ENCODE results near the gene NMT1. TPM values are rescaled to one million over a fixed set of nuclear protein-coding genes. Genes with fewer than 3 reads are reported as not detected.

Gene NMT1
- total and polyA plus RNA-seq, 2 of the 13 experiments (the other 11 are each of a cell fraction or from before 2014, with no cell fraction given): 75.7 to 142 TPM

DNA sequence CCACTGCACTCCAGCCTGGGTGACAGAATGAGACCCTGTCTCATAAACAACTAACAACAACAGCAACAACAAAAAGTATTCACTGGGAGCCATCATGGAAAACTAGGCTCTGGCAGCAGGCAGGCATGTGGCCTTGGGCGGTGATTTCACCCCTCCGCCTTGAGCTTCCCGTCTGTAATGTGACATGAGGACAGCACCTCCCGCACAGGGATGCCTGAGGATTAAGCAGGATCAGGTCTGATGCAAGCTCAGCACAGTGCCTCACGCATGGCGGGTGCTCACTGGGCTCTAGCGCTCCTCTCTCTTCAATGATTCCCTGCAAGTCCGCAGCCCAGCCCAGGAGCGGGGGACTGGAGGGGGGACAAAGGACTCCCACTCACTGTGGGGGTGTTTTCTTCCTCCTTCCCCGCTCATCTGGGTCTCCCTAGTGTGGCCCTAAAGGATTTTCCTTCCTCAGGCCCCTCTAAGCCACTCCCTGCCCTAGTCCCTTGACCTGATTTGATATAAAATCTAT, 68.4 kb downstream of the NMT1 start (continued):
- TF ChIP-seq MZF1 (CRISPR knock-in tag; IDR thresholded peaks at IDR 0.05; ENCODE audit: borderline replicate concordance): 0 out of 2 replicates have a peak, but pooled peaks have one; percentile 50
- TF ChIP-seq, protein P1, sequence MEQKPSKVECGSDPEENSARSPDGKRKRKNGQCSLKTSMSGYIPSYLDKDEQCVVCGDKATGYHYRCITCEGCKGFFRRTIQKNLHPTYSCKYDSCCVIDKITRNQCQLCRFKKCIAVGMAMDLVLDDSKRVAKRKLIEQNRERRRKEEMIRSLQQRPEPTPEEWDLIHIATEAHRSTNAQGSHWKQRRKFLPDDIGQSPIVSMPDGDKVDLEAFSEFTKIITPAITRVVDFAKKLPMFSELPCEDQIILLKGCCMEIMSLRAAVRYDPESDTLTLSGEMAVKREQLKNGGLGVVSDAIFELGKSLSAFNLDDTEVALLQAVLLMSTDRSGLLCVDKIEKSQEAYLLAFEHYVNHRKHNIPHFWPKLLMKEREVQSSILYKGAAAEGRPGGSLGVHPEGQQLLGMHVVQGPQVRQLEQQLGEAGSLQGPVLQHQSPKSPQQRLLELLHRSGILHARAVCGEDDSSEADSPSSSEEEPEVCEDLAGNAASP (CRISPR knock-in tag; IDR thresholded peaks at IDR 0.05; ENCODE audit: borderline replicate concordance): peak; percentile 95
- peak; percentile 55; the same call in 1 of the 2 replicates for TF ChIP-seq TGIF2 (CRISPR knock-in tag; IDR thresholded peaks at IDR 0.05)
- TF ChIP-seq SAP130 (CRISPR knock-in tag; IDR thresholded peaks at IDR 0.05; ENCODE audit: low read depth): peak; percentile 76
- TF ChIP-seq IRF2 (CRISPR knock-in tag; IDR thresholded peaks at IDR 0.05): no peak
- TF ChIP-seq BRCA1 (CRISPR knock-in tag; IDR thresholded peaks at IDR 0.05): no peak
- no peak; the same call in 1 of the 2 replicates for TF ChIP-seq ZNF788 (CRISPR knock-in tag; IDR thresholded peaks at IDR 0.05; ENCODE audit: borderline replicate concordance)
- peak; percentile 49 for TF ChIP-seq GABPB1 (CRISPR knock-in tag; IDR thresholded peaks at IDR 0.05)
- TF ChIP-seq ZNF180 (CRISPR knock-in tag; IDR thresholded peaks at IDR 0.05; ENCODE audit: borderline replicate concordance, low read depth): no peak
- TF ChIP-seq POLR2G (IDR thresholded peaks at IDR 0.05; ENCODE audit: low read depth, low read length): peak; percentile 45; the same call in 1 of the 2 replicates
- no peak for TF ChIP-seq ZNF207 (IDR thresholded peaks at IDR 0.05; ENCODE audit: borderline replicate concordance)
- no peak for TF ChIP-seq TRIM24 (CRISPR knock-in tag; IDR thresholded peaks at IDR 0.05)
- TF ChIP-seq ZFP62 (CRISPR knock-in tag; IDR thresholded peaks at IDR 0.05): no peak
- no peak for TF ChIP-seq MEIS2 (CRISPR knock-in tag; IDR thresholded peaks at IDR 0.05)
- no peak for TF ChIP-seq RBM22 (optimal IDR thresholded peaks at IDR 0.05; ENCODE audit: low read length)
- no peak for TF ChIP-seq ZNF615 (CRISPR knock-in tag; IDR thresholded peaks at IDR 0.05; ENCODE audit: borderline replicate concordance)
- no peak for TF ChIP-seq ATM (IDR thresholded peaks at IDR 0.05; ENCODE audit: borderline replicate concordance)
- TF ChIP-seq NFE2L2 (IDR thresholded peaks at IDR 0.05; ENCODE audit: low read length): no peak
- TF ChIP-seq, protein P2, sequence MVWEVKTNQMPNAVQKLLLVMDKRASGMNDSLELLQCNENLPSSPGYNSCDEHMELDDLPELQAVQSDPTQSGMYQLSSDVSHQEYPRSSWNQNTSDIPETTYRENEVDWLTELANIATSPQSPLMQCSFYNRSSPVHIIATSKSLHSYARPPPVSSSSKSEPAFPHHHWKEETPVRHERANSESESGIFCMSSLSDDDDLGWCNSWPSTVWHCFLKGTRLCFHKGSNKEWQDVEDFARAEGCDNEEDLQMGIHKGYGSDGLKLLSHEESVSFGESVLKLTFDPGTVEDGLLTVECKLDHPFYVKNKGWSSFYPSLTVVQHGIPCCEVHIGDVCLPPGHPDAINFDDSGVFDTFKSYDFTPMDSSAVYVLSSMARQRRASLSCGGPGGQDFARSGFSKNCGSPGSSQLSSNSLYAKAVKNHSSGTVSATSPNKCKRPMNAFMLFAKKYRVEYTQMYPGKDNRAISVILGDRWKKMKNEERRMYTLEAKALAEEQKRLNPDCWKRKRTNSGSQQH (CRISPR knock-in tag; IDR thresholded peaks at IDR 0.05; ENCODE audit: low read depth): 0 out of 2 replicates have a peak, but pooled peaks have one; percentile 38
- TF ChIP-seq ZNF766 (CRISPR knock-in tag; IDR thresholded peaks at IDR 0.05; ENCODE audit: borderline replicate concordance): no peak
- no peak for TF ChIP-seq SRF (IDR thresholded peaks at IDR 0.05; ENCODE audit: low read depth, low read length)
- TF ChIP-seq, protein P3, sequence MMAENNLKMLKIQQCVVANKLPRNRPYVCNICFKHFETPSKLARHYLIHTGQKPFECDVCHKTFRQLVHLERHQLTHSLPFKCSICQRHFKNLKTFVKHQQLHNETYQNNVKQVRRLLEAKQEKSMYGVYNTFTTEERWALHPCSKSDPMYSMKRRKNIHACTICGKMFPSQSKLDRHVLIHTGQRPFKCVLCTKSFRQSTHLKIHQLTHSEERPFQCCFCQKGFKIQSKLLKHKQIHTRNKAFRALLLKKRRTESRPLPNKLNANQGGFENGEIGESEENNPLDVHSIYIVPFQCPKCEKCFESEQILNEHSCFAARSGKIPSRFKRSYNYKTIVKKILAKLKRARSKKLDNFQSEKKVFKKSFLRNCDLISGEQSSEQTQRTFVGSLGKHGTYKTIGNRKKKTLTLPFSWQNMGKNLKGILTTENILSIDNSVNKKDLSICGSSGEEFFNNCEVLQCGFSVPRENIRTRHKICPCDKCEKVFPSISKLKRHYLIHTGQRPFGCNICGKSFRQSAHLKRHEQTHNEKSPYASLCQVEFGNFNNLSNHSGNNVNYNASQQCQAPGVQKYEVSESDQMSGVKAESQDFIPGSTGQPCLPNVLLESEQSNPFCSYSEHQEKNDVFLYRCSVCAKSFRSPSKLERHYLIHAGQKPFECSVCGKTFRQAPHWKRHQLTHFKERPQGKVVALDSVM (CRISPR knock-in tag; IDR thresholded peaks at IDR 0.05): no peak
- no peak for TF ChIP-seq RFX1 (IDR thresholded peaks at IDR 0.05)
- TF ChIP-seq KDM1A (CRISPR knock-in tag; IDR thresholded peaks at IDR 0.05): no peak
- TF ChIP-seq, protein P4, sequence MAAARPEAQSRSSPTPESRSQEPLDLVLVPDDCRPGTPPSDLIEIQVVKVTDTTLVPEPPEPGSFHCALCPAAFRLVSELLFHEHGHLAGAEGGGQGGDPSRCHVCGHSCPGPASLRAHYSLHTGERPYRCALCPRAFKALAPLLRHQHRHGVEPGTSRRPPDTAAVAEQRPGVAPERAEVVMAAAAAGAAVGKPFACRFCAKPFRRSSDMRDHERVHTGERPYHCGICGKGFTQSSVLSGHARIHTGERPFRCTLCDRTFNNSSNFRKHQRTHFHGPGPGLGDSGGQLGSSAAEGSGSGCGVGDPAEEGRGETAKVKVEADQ (CRISPR knock-in tag; IDR thresholded peaks at IDR 0.05; ENCODE audit: borderline replicate concordance): no peak
- no peak for TF ChIP-seq ZNF431 (CRISPR knock-in tag; IDR thresholded peaks at IDR 0.05; ENCODE audit: borderline replicate concordance, low read depth)

Data from HepG2 (cell line).